Right lung (tissue), 5 donors: Measurements from ENCODE around the gene DDHD1. TPM values are rescaled to one million over a fixed set of nuclear protein-coding genes. Genes with fewer than 3 reads are reported as not detected.

Experiments used
- DNase-seq, 2 donors: peaks; one replicate each; pipeline ENCODE4 v3.0.0-alpha.2; 2013
- polyA plus RNA-seq, 5 donors: library from polyadenylated mRNA; unstranded; fragments of 120-200 nt; gene quantifications; one replicate each; pipeline versions ENCODE4 v1.2.1 to v1.2.3, GENCODE V29; 2013; ENCODE audit warnings: inconsistent platforms in 1 of 5, low replicate concordance in 1 of 5; ENCODE audit not compliant: insufficient read length in 5 of 5, insufficient read depth in 1 of 5

The DDHD1 gene
- polyA plus RNA-seq, 5 donors = 15.5 to 27.4 (median 21.4) TPM

DNA sequence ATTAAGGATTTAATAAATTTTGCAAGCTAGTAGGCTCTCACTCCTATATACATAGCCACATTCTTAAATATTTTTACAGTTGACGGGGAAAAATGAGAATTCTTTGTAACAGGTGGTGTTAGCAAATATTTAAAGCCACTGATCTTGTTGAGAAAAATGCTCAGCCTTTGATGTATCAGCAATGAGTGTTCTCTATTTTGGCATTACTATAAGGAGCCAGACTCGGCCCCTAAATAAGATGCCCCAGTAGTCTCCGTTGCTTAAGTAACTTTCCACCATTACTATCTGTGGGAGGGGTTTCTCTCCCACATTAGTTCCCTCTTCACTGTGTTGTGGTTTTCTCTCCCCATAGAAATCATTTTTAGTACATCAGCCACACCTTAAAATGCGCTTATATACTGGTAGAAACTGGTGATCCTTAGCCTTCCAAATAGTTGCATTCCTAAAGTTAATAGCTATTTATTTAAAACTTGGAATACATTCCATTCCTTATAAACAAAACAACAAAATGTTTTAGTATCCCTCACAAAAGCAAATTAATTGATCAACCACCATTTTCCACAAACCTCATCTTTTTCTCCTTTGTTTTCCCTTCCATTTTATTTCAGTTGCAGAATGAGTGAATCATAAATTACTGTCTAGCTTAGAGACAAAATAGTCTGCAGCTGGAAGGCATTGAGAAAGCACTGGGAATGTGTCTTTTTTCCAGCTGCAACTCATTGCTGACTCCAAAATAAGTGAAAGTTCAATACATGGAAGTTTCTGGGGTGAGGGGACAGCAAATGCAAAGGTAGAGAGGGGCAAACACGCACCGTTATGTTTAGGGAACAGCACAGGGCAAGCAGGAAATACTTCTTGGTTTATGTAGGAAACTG lies 117.5 kb downstream of the DDHD1 start:
- DNase-seq = peak in 1 of 2 donors; percentile 28

DNA sequence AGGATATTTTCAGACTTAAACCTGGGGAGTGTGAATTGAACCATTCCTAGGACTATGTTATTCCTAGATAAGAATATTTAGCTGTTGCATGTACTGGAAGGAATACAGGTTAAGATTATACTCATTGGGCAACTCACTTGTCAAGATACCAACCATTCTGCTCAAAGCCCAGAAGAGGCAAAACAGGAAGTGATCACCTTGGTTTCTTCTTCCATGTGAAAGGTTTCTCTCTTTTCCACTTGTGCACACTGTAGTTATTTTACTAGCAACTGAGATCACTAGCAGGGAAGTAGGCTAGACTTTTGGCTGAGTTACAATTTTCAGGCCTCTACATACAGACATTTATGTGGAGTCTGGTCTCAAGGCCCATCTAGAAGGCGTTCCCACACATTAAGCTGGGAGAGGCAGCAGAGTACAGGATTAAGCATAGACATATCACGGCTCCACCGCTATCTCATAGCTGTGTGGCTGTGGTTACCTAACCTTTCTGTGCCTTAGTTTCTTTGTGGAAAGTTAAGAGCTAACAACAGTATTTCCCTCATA lies 118.4 kb downstream of the DDHD1 start:
- DNase-seq = no peak

DNA sequence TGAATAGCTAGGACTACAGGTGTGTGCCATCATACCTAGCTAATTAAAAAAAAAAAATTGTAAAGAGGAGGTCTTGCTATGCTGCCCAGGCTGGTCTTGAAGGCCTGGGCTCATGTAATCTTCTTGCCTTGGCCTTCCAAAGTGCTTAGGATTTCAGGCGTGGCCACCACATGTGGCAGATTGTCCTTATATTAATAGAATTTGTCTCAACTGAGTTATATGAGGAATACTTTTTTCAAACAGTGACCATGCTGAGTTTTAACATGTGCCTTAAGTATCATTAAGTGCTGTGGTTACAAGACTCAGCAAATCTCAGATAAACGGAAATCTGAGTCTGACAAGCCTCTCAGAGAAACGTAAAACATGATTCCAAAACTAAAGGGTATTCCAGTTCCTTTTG lies 119.1 kb downstream of the DDHD1 start:
- DNase-seq = no peak

DNA sequence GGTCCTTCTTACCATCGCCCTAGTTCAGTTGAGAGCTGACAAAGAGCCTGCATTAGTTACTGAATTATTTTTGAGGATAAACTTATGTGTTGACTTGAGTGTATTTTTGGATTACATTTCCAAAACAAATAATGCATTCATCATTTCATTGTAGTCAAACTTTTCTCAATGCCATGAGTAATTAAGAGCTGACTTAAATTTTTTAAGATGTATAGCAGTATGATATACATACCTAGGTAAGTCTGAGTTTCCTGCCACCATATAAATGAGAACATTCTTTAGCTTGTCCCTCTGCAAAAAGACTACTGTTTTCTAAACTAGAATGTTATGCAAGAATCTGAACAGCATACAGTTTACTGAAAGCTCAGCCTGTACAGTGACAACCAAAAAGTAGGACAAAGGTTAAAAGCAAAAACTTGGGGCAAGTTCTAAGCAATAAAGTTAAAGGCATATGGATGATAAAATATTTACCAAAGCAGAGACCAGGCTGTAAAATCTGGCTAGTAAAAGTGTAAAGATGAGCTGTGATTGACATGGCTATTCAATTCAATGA lies 120.2 kb downstream of the DDHD1 start:
- no peak for DNase-seq

DNA sequence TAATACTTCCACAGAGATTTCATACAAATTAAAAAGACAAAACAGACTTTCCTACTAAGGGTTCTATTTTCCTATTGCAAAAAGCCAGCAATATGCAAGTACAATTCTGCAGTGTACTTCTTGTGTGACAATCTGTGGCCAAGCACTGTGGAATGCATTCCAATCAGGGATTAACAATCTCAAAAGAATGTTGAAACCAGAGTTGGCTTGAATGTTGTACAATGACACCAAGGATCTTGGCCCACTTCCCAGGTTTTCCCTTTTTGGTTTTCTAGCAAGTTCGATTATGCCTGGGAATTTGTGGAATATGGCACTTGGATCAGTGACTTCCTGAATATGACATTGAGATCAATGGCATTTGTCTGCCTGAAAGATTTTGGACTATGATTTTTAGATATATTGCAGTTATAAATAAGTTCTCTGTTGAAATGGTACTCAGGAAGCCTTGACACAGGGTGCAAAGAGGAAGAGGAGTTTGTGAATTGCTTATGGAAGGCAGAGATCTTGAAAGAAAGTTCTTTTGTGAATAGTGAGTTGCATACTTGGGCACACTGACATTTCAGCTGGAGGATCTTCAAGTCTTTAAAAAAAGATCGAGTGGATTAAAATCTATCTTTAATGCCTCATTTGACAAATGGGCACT lies 120.8 kb downstream of the DDHD1 start:
- peak; percentile 38 to 45 for DNase-seq

DNA sequence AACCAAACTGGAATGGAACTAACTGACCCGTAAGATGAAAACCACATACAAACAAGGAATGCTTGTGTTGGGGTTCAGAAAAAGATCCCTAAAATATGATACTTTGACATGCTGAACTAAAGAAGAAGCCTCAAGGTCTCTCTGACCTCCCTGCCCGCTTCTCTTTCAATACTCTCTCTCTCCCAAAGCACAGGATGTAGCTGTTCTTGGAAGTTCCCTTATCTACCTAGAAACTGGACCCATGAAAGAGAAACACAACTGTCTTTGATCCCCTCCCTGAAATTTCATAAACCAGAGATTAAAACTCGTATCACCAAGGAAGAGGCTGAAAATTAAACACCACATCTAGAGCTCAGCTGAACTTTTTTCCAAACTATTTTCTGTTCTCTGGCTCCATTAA lies 125.6 kb downstream of the DDHD1 start:
- no peak for DNase-seq

DNA sequence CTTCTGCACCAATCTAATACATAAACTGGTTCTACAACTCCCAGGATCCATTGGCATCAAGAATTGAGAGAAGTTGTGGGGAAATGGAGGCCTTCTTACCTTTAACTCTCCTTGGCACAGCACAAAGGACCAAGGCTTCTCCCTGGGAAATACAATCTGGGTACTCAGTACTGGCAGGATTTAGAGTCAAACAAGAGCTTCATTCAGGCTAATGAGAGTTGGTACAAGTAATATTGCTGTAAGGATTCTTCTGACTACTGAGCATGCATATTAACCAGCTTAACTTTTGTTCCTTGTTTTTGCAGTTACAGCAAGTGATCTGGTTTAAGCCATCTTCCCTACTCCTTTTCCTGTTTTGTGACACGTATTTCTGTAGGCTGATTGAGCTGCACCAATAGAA lies 126.1 kb downstream of the DDHD1 start:
- DNase-seq = no peak

DNA sequence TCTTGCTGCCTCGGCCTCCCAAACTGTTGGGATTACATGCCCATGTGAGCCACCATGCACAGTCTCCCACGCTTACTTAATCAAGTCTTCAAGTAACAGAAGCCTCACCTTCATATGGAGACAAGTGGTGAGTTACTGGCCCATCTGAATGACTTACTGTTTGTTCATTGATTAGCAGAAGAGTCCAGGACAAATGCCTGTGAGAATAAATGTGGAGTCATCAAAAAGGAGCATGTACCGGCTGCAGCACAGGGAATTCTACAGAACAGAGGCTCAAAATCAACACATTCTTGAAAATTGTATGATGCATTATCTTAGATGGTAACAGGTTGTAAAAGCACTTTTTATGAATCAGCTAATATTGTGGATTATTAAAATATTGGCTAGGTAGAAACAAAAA lies 129.8 kb downstream of the DDHD1 start:
- DNase-seq = no peak

DNA sequence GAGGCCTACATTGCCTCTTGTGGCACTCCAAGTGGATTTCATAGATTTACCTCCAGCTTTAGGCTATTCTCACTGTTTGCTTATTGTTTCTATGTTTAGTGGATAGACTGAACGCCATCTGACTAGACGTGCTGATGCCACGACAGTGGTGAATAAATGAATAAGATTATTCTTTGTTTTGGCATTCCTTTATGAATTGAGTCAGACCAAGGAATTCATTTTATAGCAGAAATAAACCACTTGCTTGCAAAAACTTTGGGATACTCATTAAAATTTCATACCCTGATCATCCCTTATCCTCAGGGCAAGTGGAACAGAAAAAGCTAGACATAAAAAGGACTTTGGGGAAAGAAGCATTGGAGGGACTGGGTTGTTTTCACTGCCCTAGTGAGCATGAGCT lies 130.5 kb downstream of the DDHD1 start:
- DNase-seq = no peak

DNA sequence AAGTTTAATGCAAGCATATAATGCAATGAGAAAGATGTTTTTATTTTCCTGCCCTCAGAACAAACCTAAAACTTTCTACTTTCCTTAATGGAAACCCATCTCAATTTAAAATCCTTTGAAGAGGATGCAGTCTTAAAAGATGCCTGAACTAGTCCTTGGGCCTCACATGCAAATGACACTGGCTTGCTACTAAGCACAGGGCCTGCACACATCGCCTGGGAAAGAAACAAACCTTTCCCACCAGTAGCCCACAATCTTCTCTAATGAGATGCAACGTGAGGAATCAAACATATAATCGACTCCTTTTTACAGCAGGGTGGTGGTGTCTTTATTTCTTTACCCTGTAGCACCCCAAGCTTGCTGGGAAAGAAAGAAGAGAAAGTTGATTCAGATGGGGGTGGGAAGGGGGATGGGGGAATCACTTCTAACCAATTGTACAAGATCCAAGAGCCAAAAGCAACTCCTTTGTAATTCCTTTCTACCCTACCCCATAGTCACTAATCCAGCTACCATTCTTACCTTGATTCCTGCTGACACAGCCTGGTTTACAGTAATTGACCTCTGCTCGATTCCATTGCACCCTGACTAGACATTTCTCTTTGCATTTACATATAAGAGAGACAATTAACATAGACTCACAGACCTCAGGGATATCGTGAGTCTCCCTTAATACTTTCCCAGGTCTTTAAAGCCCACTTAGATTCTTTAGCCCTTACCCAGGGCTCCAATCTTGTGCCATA lies 132.8 kb downstream of the DDHD1 start:
- no peak for DNase-seq

DNA sequence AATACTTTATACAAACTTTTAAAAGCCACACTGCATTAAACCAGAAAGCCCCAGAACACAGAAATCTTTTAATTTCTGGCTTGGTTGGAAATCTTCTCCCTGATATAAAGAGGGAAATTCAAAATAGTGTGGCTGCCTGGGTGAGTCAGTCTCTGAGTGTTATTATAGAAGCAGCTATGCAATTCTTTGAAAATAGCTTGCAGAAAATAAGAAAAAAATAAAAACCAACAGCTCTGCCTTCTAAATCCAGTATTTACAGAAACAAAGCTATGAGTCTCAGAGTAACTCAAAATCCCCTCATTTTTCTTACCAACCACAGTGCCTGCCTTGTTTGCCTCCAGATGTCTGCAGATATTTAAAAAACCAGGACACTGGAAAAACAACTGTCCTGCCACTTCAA lies 133.7 kb downstream of the DDHD1 start:
- no peak for DNase-seq

DNA sequence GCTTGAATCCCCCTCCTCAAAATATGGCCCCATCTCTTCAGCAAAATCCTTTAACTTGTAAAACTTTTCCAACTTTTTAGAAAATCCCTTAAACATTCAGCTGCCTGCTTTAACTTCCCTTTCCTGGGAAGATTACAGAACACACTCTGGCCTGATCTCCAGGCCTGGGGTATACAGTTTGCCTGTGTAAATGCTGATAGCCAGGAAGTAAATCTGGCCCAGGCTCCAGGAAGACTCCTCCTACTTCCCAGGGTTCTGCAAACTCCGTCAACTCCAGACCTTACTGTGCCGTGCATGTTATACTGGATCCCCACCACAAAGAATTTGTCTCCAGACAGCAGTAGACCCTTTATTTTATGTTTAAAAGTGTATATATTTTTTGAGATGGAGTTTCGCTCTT lies 135.3 kb downstream of the DDHD1 start:
- DNase-seq = no peak

DNA sequence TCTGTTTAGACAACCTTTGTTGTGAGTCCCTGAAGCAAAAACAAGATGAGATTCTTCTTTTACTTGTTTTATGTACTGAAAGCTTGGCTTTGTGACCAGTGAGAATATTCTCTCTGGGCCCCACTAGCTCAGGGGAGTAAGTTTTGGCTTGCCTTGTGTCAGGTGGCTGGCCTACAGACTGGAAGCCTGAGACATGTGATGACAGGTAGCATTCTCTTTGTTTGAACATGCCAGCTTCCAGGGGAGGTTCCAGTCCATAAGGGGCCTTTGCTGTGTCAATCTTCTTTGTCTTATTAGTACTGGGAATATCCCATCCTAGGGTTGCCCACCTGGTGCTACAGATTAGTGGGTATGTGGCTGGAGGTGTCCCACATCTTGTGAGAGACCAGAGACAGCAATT lies 136.2 kb downstream of the DDHD1 start:
- DNase-seq = no peak

DNA sequence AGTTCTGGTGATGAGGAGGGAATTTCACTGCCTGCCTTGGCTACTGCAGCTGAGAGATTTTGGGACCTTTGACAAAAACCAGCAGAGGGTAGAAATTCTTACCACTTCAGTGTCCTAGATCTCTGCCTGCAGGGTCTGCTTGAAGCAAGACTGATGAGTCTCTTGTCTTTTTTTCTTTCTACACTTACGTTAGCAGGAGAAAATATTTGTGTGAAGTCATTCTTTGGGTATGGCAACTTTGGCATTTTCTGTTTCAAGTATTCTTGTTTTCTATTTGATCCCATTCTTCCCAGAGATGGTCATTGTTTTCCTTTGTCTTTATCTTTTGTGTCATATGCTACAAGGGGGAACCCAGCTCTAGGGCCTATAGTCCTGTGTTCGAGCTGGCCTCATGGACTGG lies 136.6 kb downstream of the DDHD1 start:
- DNase-seq = no peak

DNA sequence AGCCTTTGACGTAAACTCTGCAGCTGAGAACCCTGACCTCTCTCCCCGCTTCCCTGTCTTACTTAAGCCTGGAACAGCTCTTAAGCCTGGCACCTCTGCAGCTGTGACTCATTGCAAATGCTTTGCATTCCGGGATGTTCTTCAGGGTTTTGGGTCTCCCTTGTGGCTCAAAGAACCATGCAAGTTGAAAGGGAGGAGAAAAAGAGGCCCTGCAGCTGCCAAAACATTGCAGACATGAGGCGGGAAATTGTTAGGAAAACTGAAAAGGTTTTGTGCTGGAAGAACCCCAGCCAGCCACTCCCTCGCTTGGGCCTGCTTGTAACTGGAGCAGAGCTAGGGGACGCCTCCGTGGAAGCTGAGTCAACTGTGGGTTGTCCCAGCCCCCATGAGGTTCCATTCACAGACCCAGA lies 142.1 kb downstream of the DDHD1 start:
- DNase-seq = peak; percentile 19 to 22

DNA sequence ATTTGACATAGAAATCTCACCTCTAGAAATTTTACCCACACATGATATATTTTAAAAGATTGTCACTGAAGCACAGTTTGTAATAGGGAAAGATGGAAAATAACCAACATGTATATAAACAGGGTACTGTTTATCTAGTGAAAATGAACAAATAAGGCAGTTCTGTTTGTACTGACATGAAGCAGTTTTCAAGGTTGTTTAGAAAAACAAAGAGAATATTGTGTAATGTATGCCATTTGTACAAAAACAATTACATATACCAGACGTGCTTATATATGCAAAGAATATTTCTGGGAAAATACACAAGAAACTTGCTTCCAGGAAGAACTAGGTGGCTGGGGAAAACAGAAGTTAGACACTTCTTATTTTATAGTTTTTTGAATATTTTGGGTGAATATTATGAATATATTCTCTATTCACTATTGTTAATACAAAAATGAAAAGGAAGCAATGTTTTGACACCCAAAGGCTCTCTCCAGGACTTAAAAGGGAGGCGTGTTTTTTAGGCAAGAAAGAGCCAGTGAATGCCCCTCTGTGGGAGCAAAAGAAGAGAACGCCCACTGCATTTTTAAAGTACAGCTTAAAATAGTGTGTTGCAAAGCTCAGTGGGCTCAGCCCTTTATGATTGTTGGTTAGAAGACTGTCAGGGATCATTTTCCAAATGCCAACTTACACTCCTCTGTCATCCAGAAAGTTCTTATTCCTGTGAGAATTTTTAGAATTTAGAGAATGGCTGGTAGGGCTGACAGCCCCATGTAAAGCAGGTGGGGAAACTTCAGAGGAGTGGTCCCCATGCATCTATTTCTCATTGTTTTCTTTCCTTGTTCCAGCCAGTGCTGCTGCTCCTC lies 142.7 kb downstream of the DDHD1 start:
- DNase-seq = no peak

DNA sequence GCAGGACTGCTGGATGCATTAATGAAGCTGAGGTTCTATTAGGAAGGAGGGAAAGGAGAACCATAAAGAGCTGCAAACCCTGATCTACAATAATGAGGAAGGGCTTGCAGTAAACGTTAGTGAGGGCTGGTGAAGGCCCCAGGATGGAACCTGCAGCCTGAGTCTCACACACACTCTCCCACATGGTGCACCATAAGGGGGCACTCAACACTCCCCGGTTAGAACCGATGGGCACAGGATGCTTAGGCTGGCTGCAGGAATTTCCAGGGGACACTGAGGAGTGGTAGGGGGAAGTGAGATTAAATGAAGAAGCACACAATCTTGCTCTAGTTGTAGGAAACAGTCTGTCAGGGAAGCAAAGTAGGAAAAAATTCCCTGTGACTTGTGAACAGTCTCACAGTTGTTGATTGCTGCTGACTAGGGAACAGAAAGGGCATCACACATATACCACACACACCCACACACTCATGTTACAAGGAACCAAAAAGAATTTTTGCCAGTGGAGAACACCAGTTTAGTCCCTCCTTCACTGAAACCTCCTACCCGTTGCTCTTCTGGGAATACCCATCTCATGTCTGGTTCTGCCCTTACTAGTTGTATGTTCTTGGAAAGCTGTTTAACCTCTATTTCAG lies 146.1 kb downstream of the DDHD1 start:
- DNase-seq = no peak

DNA sequence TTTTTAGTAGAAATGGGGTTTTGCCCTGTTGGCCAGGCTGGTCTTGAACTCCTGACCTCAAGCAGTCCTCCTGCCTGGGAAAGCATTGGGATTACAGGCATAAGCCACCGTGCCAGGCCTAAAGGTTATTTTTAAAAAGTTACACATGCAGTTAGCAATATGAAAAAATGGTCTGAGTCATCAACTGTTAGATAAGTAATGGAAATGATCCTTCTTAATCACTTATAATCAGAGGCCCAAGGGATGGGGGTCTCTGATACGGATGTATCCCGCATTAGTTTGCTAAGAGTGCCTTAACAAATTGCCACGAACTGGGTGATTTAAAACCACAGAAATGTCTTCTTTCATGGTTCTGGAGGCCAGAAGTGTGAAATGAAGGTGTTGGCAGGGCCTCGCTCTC lies 148.1 kb downstream of the DDHD1 start:
- DNase-seq = no peak

DNA sequence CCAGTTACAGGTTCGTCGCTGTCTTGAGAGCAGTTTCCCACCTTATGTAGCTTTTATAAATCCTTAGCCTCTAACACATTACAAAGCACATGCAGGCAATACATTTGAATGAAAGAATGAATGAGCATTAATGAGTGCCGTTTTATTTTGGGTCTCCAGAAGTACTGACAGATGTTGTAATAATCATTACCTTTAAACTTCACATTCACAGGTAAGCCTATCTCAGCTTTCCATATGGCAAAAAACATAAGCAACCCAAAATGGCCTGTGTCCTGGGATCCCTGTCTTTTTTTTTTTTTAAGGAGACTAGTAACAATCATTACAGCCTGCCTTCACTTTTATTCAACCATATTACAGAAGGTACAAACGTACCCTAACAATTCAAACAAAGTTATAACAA lies 149.3 kb downstream of the DDHD1 start:
- DNase-seq = no peak

DNA sequence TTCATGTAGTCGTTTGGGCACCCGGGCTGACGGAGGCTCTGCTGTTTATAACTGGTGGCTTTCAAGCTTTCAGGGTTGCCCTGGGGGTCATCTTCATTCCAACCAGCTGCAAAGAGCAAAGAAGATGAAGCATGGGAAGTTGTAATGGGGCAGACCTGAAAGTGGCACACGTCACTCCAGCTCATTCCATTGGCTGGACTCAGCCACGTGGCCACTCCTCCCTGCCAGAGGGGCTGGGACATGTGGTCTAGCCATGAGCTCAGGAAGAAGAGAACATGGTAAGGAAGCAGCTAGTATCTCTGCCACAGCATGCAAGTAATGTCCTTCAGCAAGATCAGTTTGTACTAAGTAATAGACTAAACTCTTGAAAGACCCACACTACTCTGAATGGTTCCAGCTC lies 150.5 kb downstream of the DDHD1 start:
- DNase-seq = no peak
